HCT116 (cell line): ENCODE results near the gene ZZZ3. TPM values are rescaled to one million over a fixed set of nuclear protein-coding genes. Genes with fewer than 3 reads are reported as not detected.

Experiments
- ATAC-seq: fragments of 200-7000 bp; cut with Tn5 transposase; 2 replicates; pipeline ENCODE4 v1.9.1; 2020; ENCODE audit warnings: mild to moderate bottlenecking, moderate library complexity
- BruUV-seq: library from RNA; stranded (reverse); fragments of 400-500 nt; replicated peaks from 2 replicates; lab custom pipeline; 2021; lab: Mats Ljungman, UMichigan
- CTCF ChIA-PET: fragments of 300-600 bp; sonication (Branson Sonifier 250); formaldehyde crosslinking; loops from one replicate; lab custom pipeline; 2021; ENCODE audit warnings: antibody characterized with exemption; lab: Charles Lee
- POLR2A ChIA-PET: fragments of 300-600, 350-600 bp; sonication (Branson Sonifier 250); formaldehyde crosslinking; loops from one replicate; lab custom pipeline; 2021; ENCODE audit warnings: antibody characterized with exemption; lab: Charles Lee
- RAD21 ChIA-PET, 2 experiments: fragments of 300-600 bp; sonication (Branson Sonifier 250); formaldehyde crosslinking; loops; one replicate each; lab custom pipeline; 2023; ENCODE audit warnings: low total read pairs in 2 of 2; ENCODE audit not compliant: uncharacterized antibody in 2 of 2, unreplicated experiment in 2 of 2, low non-redundant PET in 1 of 2; lab: Charles Lee
- DNase-seq: peaks from one replicate; pipeline ENCODE4 v3.0.0-alpha.2; 2010; ENCODE audit warnings: low read depth, low spot score
- H2AFZ ChIP-seq: fragments of 200-600 bp; shearing (Covaris generic), sonication (generic); 2 replicates; pipeline ENCODE4 v1.6.1; 2017; ENCODE audit warnings: low read depth, mixed run types, mixed read lengths, antibody characterized with exemption, low read length; ENCODE audit not compliant: poor library complexity, severe bottlenecking
- H3K27ac ChIP-seq: 2 replicates; pipeline ENCODE4 v1.5.1; 2012; ENCODE audit warnings: low read depth, low read length
- H3K27me3 ChIP-seq: fragments of 200-600 bp; sonication (generic); 2 replicates; pipeline ENCODE4 v1.6.1; 2016; ENCODE audit warnings: mixed run types, low read length, mixed read lengths; ENCODE audit not compliant: insufficient read depth
- H3K36me3 ChIP-seq, 2 experiments: fragments of 200-500 bp in 1 of 2; fragments of 200-600 bp in 1 of 2; sonication (Bioruptor generic) in 1 of 2; sonication (generic) in 1 of 2; 2 replicates each; pipeline versions ENCODE4 v1.5.1 to v1.6.1; 2014 to 2016; ENCODE audit warnings: low read length in 2 of 2, inconsistent platforms in 1 of 2, mixed read lengths in 1 of 2, mixed run types in 1 of 2; ENCODE audit not compliant: insufficient read depth in 2 of 2, control insufficient read depth in 1 of 2
- H3K4me1 ChIP-seq, 2 experiments: fragments of 200-600 bp in 1 of 2; sonication (generic) in 1 of 2; 2 replicates each; pipeline versions ENCODE4 v1.5.1 to v1.6.1; 2012 to 2017; ENCODE audit warnings: low read length in 2 of 2, inconsistent platforms in 1 of 2, mild to moderate bottlenecking in 1 of 2, mixed read lengths in 1 of 2, mixed run types in 1 of 2, moderate library complexity in 1 of 2; ENCODE audit not compliant: insufficient read depth in 2 of 2, control insufficient read depth in 1 of 2
- H3K4me2 ChIP-seq: fragments of 200-600 bp; sonication (generic); 2 replicates; pipeline ENCODE4 v1.6.1; 2017; ENCODE audit warnings: mixed run types, low read length, mixed read lengths
- H3K4me3 ChIP-seq, 2 experiments: fragments of 200-600 bp in 1 of 2; sonication (generic) in 1 of 2; replicated peaks in 1 of 2; 2 replicates each; pipeline ENCODE4 v1.5.1; 2011 to 2016; ENCODE audit warnings: low read length in 2 of 2, control low read depth in 1 of 2, low read depth in 1 of 2, mild to moderate bottlenecking in 1 of 2, mixed read lengths in 1 of 2, mixed run types in 1 of 2
- H3K79me2 ChIP-seq: fragments of 200-600 bp; sonication (generic); 2 replicates; pipeline ENCODE4 v1.6.1; 2017; ENCODE audit warnings: mild to moderate bottlenecking, mixed run types, low read length, moderate library complexity, mixed read lengths; ENCODE audit not compliant: insufficient read depth
- H3K9ac ChIP-seq: fragments of 200-600 bp; sonication (generic); 2 replicates; pipeline ENCODE4 v1.6.1; 2016; ENCODE audit warnings: low read length, mixed read lengths
- H3K9me2 ChIP-seq: fragments of 200-600 bp; sonication (generic), shearing (Covaris generic); 2 replicates; pipeline ENCODE4 v1.6.1; 2017; ENCODE audit warnings: mixed run types, mild to moderate bottlenecking, moderate library complexity; ENCODE audit not compliant: insufficient read depth
- H3K9me3 ChIP-seq, 2 experiments: fragments of 200-500 bp in 1 of 2; fragments of 200-600 bp in 1 of 2; sonication (Bioruptor generic) in 1 of 2; sonication (generic) in 1 of 2; 2 replicates each; pipeline ENCODE4 v1.6.1; 2014 to 2017; ENCODE audit warnings: low read length in 2 of 2, mixed read lengths in 2 of 2, inconsistent platforms in 1 of 2, low read depth in 1 of 2, mild to moderate bottlenecking in 1 of 2, mixed run types in 1 of 2, moderate library complexity in 1 of 2; ENCODE audit not compliant: control insufficient read depth in 1 of 2, insufficient read depth in 1 of 2
- H4K20me1 ChIP-seq: fragments of 200-600 bp; sonication (generic), shearing (Covaris generic); 2 replicates; pipeline ENCODE4 v1.6.1; 2017; ENCODE audit warnings: mixed run types, mild to moderate bottlenecking, moderate library complexity; ENCODE audit not compliant: insufficient read depth
- CBX3 ChIP-seq: IDR thresholded peaks from 2 replicates; pipeline ENCODE4 v1.6.1; 2012; ENCODE audit warnings: low read depth
- CEBPB ChIP-seq: IDR thresholded peaks from 2 replicates; pipeline ENCODE4 v1.6.1; 2012; ENCODE audit warnings: low read depth
- CTCF ChIP-seq, 3 experiments: fragments of 200-600 bp in 1 of 3; sonication (generic) in 1 of 3; IDR thresholded peaks in 2 of 3; conservative IDR thresholded peaks in 1 of 3; 2 replicates each; pipeline ENCODE4 v1.5.1; 2012 to 2017; ENCODE audit warnings: low read depth in 2 of 3, low read length in 2 of 3, antibody characterized with exemption in 1 of 3, borderline replicate concordance in 1 of 3, control low read depth in 1 of 3, mild to moderate bottlenecking in 1 of 3, mixed read lengths in 1 of 3, mixed run types in 1 of 3, moderate library complexity in 1 of 3; ENCODE audit not compliant: insufficient read depth in 1 of 3
- EZH2 ChIP-seq: fragments of 200-600 bp; sonication (generic); IDR thresholded peaks from 2 replicates; pipeline ENCODE4 v1.6.1; 2017; ENCODE audit warnings: antibody characterized with exemption, mixed run types
- FOSL1 ChIP-seq: IDR thresholded peaks from 2 replicates; pipeline ENCODE4 v1.6.1; 2012; ENCODE audit warnings: low read depth
- SP1 ChIP-seq: IDR thresholded peaks from 2 replicates; pipeline ENCODE4 v1.6.1; 2012; ENCODE audit warnings: low read depth
- TCF7L2 ChIP-seq: IDR thresholded peaks from 2 replicates; pipeline ENCODE4 v1.7.0; 2011; ENCODE audit warnings: borderline replicate concordance, inconsistent platforms; ENCODE audit not compliant: insufficient read depth, insufficient read length; ENCODE audit errors: extremely low read depth
- YY1 ChIP-seq: IDR thresholded peaks from 2 replicates; pipeline ENCODE4 v1.6.1; 2011; ENCODE audit warnings: low read length, low read depth, moderate library complexity, mild to moderate bottlenecking; ENCODE audit not compliant: insufficient replicate concordance; ENCODE audit errors: extremely low read depth
- ZNF274 ChIP-seq: fragments of 200-500 bp; sonication (Bioruptor generic); IDR thresholded peaks from 2 replicates; pipeline ENCODE4 v1.6.1; 2014; ENCODE audit warnings: mild to moderate bottlenecking, low read depth, low read length, inconsistent platforms
- intact Hi-C: fragments of 100-400 bp; cut with micrococcal nuclease; formaldehyde crosslinking; loops from 2 replicates; pipeline ENCODE4 v1.10.0; 2022
- total RNA-seq: library from RNA; stranded (reverse); gene quantifications from one replicate; pipeline ENCODE4 v1.2.1, GENCODE V29; 2021; ENCODE audit not compliant: unreplicated experiment

Gene ZZZ3
- total RNA-seq, 1 experiment from 2014 or later, result 48.9 TPM

DNA sequence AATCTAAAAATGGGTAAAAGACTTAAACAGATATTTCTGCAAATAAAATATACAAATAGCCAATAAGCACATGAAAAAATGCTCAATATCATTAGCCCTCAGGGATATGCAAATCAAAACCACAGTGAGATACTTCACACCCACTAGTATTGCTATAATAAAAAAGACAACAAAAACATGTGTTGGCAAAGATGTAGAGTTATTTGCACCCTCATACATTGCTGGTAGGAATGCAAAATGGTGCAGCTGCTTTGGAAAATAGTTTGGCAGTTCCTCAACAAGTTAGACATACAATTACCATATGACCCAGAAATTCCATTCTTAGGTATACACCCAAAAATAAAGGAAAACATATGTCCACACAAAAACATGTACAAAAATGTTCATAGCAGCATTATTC is 30.2 kb downstream of the ZZZ3 start:
- CTCF ChIA-PET, result no interaction called here
- H3K9ac ChIP-seq, result no peak overlapping the region
- no peak overlapping the region for H3K4me2 ChIP-seq
- ATAC-seq (no peak), DNase-seq (no peak)
- no peaks in the 10 kb centered on the region for H3K9me3 ChIP-seq
- POLR2A ChIA-PET, result no interaction called here
- H3K27me3 ChIP-seq, result no peaks in the 10 kb centered on the region
- no TSS peak for BruUV-seq
- intact Hi-C loops, result no loop called here
- H3K4me3 ChIP-seq, result no peak overlapping the region
- 0 out of 4 replicates have a peak, but pooled peaks cover 0 to 2% of the 10 kb centered on the region in 2 experiments for H3K4me1 ChIP-seq
- no peak overlapping the region for H2AFZ ChIP-seq
- RAD21 ChIA-PET, result no interaction called here
- H4K20me1 ChIP-seq, result peaks cover 8% of the 10 kb centered on the region
- TF ChIP-seq ZNF274 (no peak), EZH2 (no peak), CEBPB (no peak), TCF7L2 (no peak), CBX3 (no peak), YY1 (no peak), SP1 (no peak), CTCF (IDR thresholded peaks at IDR 0.05 in 2 of 3, conservative IDR thresholded peaks at IDR 0.05 in 1 of 3; ENCODE audit: borderline replicate concordance in 1 of 3, insufficient read depth in 1 of 3, low read depth in 2 of 3, low read length in 2 of 3) (no peak), FOSL1 (no peak)
- H3K79me2 ChIP-seq, result peaks cover 99% of the 10 kb centered on the region
- no peaks in the 10 kb centered on the region for H3K36me3 ChIP-seq
- no peaks in the 10 kb centered on the region for H3K9me2 ChIP-seq
- H3K27ac ChIP-seq, result no peak overlapping the region
